Measurements from ENCODE around the gene ORMDL2. TPM values are rescaled to one million over a fixed set of nuclear protein-coding genes. Genes with fewer than 3 reads are reported as not detected.
"Not testable (repeated sequence)": the region's sequence is repeated elsewhere in the genome, so short reads cannot be mapped to it uniquely, and the experiment has no call there.

The ORMDL2 gene
- total and polyA plus RNA-seq, 7 donors, result 12.6 to 68.2 (median 21.6) TPM

DNA sequence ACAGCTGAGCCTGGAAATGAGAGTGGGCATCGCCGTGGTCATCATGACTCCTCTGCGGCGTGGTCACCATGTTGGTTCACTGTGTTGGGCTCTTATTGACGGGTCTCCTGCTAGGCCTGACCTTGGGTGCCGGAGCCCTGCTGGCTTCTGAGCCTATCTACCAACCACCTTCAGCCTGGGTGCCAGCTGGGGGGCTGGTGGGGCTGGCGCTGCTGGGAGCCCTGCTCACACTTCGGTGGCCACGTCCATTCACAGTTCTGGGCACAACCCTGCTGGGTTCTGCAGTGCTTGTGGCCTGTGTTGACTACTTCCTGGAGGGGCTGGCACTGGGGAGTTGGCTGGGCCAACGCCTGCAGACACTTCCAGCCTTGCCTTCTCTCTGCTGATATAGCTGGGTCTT lies 15.2 kb downstream of the ORMDL2 start:
- intact Hi-C loops (cut with DNase I), result loop anchor here (5.0 to 10.0 kb wide), 2 partner anchors 94 to 188 kb away; partner anchors contain the start of gene PYM1 (in 1 of the 2)
- Histone ChIP-seq H3K4me3 (no peak overlapping the region), H3K4me1 (no peaks in the 10 kb centered on the region), H3K36me3 (ENCODE audit: insufficient read depth in 1 of 2, low read depth in 1 of 2) (no peaks in the 10 kb centered on the region), H3K27me3 (ENCODE audit: insufficient read depth in 3 of 3, low read length in 2 of 3) (peaks cover 0 to 3% (median under 1%) of the 10 kb centered on the region in 3 donors), H3K27ac (no peak overlapping the region), H3K9me3 (no peaks in the 10 kb centered on the region)
- WGBS, 3 donors, result 93 to 98% (median 93%) methylated on average over 10 of the region's 10 CpGs
- DNase-seq (no peak), ATAC-seq (no peak)
- TF ChIP-seq, protein P1, sequence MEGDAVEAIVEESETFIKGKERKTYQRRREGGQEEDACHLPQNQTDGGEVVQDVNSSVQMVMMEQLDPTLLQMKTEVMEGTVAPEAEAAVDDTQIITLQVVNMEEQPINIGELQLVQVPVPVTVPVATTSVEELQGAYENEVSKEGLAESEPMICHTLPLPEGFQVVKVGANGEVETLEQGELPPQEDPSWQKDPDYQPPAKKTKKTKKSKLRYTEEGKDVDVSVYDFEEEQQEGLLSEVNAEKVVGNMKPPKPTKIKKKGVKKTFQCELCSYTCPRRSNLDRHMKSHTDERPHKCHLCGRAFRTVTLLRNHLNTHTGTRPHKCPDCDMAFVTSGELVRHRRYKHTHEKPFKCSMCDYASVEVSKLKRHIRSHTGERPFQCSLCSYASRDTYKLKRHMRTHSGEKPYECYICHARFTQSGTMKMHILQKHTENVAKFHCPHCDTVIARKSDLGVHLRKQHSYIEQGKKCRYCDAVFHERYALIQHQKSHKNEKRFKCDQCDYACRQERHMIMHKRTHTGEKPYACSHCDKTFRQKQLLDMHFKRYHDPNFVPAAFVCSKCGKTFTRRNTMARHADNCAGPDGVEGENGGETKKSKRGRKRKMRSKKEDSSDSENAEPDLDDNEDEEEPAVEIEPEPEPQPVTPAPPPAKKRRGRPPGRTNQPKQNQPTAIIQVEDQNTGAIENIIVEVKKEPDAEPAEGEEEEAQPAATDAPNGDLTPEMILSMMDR (IDR thresholded peaks at IDR 0.05), result no peak

DNA sequence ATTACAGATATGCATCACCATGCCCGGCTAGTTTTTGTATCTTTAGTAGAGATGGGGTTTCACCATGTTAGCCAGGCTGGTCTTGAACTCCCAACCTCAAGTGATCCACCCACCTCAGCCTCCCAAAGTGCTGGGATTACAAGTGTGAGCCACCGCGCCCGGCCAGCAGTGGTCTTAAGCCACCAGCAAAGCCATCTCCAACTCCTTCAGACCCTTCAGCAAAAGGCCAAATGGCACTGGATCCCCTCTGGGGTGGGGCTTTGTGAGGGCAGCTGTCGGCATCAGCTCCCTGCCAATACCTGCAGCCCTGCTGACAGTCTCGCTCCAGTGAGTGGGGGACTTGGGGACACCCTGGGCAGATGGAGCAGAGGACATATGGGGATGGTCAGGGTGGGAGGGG lies 16.6 kb downstream of the ORMDL2 start:
- intact Hi-C loops (cut with DNase I), result loop anchor here (5.0 to 10.0 kb wide), 2 partner anchors 93 to 190 kb away; partner anchors contain the start of gene PYM1 (in 1 of the 2)

GRCh38 chr12:55838361-55838760 lies 20.5 kb downstream of the ORMDL2 start:
- intact Hi-C loops (cut with DNase I), result loop anchor here in 1 of 2 donors (10.0 kb wide), 1 partner anchor 194 kb away; no protein-coding TSS in a partner anchor

More for the DNA sequence above, 16.6 kb downstream of the ORMDL2 start:
- H3K27me3 ChIP-seq (ENCODE audit: insufficient read depth in 3 of 3, low read length in 2 of 3); H3K27ac ChIP-seq; ATAC-seq; H3K9me3 ChIP-seq; DNase-seq; H3K4me3 ChIP-seq; H3K36me3 ChIP-seq (ENCODE audit: insufficient read depth in 1 of 2, low read depth in 1 of 2); H3K4me1 ChIP-seq: not testable (repeated sequence)
- 67 to 95% (median 72%) methylated on average over 5 to 6 of the region's 6 CpGs for WGBS, 3 donors

DNA sequence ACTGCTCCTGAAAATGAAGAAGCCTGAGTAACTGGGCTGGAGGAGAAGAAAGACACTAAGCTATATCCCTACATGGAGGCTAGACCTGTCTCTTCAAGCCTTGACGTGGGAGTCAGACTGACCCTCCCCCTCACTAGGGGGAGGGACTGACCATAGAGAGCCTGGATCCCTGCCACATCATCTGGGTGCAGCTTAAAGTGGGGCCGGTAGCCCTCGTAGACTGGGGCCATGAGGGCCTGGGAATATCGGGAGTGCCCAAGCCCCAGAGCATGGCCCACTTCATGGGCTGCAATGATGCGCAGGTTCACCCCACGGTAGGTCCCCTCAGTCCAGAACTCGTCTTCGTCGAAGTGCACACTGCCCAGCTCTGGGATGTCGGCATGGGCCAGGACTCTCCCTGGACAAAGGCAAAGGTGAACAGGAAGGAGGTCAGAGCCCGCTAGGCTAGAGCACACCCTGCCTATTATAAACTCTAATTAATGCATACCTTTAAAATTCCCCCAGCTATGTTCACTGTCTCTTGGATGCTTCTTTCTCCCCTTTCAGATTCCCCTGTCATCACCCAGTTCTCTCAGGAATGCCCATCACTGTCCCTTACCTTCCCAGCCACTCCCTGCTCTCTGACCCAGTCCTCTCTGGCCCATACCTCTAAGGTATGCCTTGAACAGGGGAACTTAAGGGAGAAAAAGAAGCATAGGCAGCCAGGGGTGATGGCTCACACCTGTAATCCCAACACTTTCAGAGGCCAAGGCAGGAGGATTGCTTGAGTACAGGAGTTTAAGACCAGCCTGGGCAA lies 21.7 kb downstream of the ORMDL2 start:
- no peak for ATAC-seq
- no peak for DNase-seq
- no peaks in the 10 kb centered on the region for H3K9me3 ChIP-seq
- 72 to 80% (median 76%) methylated on average over 11 of the region's 11 CpGs for WGBS, 3 donors
- TF ChIP-seq, protein P1 (IDR thresholded peaks at IDR 0.05), result no peak
- no peaks in the 10 kb centered on the region for H3K4me1 ChIP-seq
- H3K27me3 ChIP-seq (ENCODE audit: insufficient read depth in 3 of 3, low read length in 2 of 3), result peaks cover 0 to 10% (median 3%) of the 10 kb centered on the region in 3 donors
- intact Hi-C loops (cut with DNase I), result loop anchor here in 1 of 2 donors (10.0 kb wide), 1 partner anchor 195 kb away; no protein-coding TSS in a partner anchor
- no peak overlapping the region for H3K4me3 ChIP-seq
- no peaks in the 10 kb centered on the region for H3K36me3 ChIP-seq (ENCODE audit: insufficient read depth in 1 of 2, low read depth in 1 of 2)
- H3K27ac ChIP-seq, result no peak overlapping the region

More at GRCh38 chr12:55838361-55838760, 20.5 kb downstream of the ORMDL2 start:
- H3K4me1 ChIP-seq, result no peaks in the 10 kb centered on the region
- H3K4me3 ChIP-seq, result no peak overlapping the region
- peaks cover 0 to 7% (median 3%) of the 10 kb centered on the region in 3 donors for H3K27me3 ChIP-seq (ENCODE audit: insufficient read depth in 3 of 3, low read length in 2 of 3)
- H3K9me3 ChIP-seq, result no peaks in the 10 kb centered on the region
- TF ChIP-seq, protein P1 (IDR thresholded peaks at IDR 0.05), result no peak
- no peaks in the 10 kb centered on the region for H3K36me3 ChIP-seq (ENCODE audit: insufficient read depth in 1 of 2, low read depth in 1 of 2)
- DNase-seq (no peak), ATAC-seq (no peak)
- WGBS, 3 donors, result 74 to 84% (median 81%) methylated on average over 3 of the region's 3 CpGs
- H3K27ac ChIP-seq, result no peak overlapping the region

GRCh38 chr12:55840581-55841351 lies 22.9 kb downstream of the ORMDL2 start:
- Histone ChIP-seq H3K9me3 (no peaks in the 10 kb centered on the region), H3K36me3 (ENCODE audit: insufficient read depth in 1 of 2, low read depth in 1 of 2) (no peaks in the 10 kb centered on the region), H3K4me3 (no peak overlapping the region), H3K4me1 (no peaks in the 10 kb centered on the region), H3K27ac (no peak overlapping the region), H3K27me3 (ENCODE audit: insufficient read depth in 3 of 3, low read length in 2 of 3) (peaks cover 0 to 10% (median 3%) of the 10 kb centered on the region in 3 donors)
- no peak for DNase-seq
- intact Hi-C loops (cut with DNase I), result no loop called here
- WGBS, 3 donors, result 82 to 90% (median 86%) methylated on average over 10 to 11 of the region's 11 CpGs
- no peak for ATAC-seq
- TF ChIP-seq, protein P1 (IDR thresholded peaks at IDR 0.05), result no peak

Measured in psoas muscle (tissue), 8 donors.